ENCODE data around the gene EDC4. TPM values are rescaled to one million over a fixed set of nuclear protein-coding genes. Genes with fewer than 3 reads are reported as not detected.
A peak's percentile ranks its signal among the peaks of the same experiment; 100 is the strongest.

EDC4 gene
- total and polyA plus RNA-seq, 9 of the 15 experiments (the other 6 are each of a cell fraction or from before 2014, with no cell fraction given): 1.1 to 131 (median 74.0) TPM

DNA sequence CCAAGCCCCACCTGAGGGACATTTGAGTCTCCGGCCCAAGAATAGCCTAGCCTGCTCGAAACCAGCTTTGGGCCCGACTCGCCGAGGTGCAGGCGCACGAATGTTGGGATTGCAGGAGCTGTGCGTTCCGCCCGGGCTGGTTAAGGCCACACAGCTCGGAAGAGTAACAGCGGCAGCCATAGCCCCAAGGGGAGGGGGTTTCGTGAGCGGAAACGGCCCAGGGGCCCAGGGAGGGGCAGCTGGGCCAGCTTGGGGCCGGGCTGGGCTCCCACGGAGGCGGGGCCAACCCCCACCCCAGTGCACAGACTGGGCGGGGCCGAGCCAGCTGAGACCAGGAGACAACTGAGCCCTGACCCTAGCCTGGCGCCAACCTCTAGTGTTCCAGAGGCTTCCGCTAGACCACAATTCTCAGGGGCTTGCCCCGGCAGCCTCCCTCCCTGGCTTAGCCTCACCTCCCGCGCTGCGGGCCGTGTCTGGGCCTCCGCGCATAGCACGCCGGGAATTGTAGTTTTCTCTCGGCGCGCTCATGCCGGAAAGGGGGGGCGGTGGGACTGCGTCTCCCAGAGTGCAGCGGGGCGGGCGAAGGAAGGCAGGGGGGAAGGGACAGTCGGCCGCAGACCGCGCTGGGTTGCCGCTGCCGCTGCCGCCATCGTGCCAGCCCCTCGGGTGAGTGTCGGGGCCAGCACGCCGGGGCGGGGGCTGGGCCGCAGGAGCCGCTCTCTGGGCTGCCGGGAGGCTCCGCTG, 26.4 kb upstream of the EDC4 start, which contains the start of gene NUTF2 (continued):
- TF ChIP-seq, protein P1, sequence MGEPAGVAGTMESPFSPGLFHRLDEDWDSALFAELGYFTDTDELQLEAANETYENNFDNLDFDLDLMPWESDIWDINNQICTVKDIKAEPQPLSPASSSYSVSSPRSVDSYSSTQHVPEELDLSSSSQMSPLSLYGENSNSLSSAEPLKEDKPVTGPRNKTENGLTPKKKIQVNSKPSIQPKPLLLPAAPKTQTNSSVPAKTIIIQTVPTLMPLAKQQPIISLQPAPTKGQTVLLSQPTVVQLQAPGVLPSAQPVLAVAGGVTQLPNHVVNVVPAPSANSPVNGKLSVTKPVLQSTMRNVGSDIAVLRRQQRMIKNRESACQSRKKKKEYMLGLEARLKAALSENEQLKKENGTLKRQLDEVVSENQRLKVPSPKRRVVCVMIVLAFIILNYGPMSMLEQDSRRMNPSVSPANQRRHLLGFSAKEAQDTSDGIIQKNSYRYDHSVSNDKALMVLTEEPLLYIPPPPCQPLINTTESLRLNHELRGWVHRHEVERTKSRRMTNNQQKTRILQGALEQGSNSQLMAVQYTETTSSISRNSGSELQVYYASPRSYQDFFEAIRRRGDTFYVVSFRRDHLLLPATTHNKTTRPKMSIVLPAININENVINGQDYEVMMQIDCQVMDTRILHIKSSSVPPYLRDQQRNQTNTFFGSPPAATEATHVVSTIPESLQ (CRISPR knock-in tag; IDR thresholded peaks at IDR 0.05): no peak
- TF ChIP-seq PREB (CRISPR knock-in tag; IDR thresholded peaks at IDR 0.05): no peak
- peak; percentile 43; the same call in 1 of the 2 replicates for TF ChIP-seq JUN (IDR thresholded peaks at IDR 0.05; ENCODE audit: borderline replicate concordance, low read depth, low read length)
- no peak for TF ChIP-seq JUN (CRISPR knock-in tag; IDR thresholded peaks at IDR 0.05; ENCODE audit: borderline replicate concordance)
- no peak for TF ChIP-seq ZNF41 (CRISPR knock-in tag; conservative IDR thresholded peaks at IDR 0.05)
- peak; percentile 89 for TF ChIP-seq ZNF644 (tag; IDR thresholded peaks at IDR 0.05; ENCODE audit: low read depth)
- peak; percentile 86 for TF ChIP-seq GMEB1 (CRISPR knock-in tag; IDR thresholded peaks at IDR 0.05)
- TF ChIP-seq ZNF766 (CRISPR knock-in tag; conservative IDR thresholded peaks at IDR 0.05): peak; percentile 95
- peak; percentile 59 for TF ChIP-seq SUPT5H (IDR thresholded peaks at IDR 0.05)
- no peak for TF ChIP-seq ZC3H11A (IDR thresholded peaks at IDR 0.05; ENCODE audit: low read depth, low read length)
- TF ChIP-seq THAP7 (CRISPR knock-in tag; IDR thresholded peaks at IDR 0.05): no peak
- no peak for TF ChIP-seq NELFE (IDR thresholded peaks at IDR 0.05; ENCODE audit: insufficient read depth, insufficient read length)
- no peak; the same call in 1 of the 2 replicates for TF ChIP-seq NCOR1 (IDR thresholded peaks at IDR 0.05)
- 0 out of 2 replicates have a peak, but pooled peaks have one; percentile 45 for TF ChIP-seq NCOA1 (IDR thresholded peaks at IDR 0.05; ENCODE audit: low read depth)
- peak; percentile 78 for TF ChIP-seq ETV5 (CRISPR knock-in tag; IDR thresholded peaks at IDR 0.05; ENCODE audit: low read depth)
- no peak for TF ChIP-seq IRF2 (CRISPR knock-in tag; IDR thresholded peaks at IDR 0.05)
- peak; percentile 64; the same call in 1 of the 2 replicates for TF ChIP-seq SMARCE1 (IDR thresholded peaks at IDR 0.05)
- TF ChIP-seq MBD2 (IDR thresholded peaks at IDR 0.05; ENCODE audit: borderline replicate concordance, low read depth): peak; percentile 85
- TF ChIP-seq TAF15 (IDR thresholded peaks at IDR 0.05; ENCODE audit: low read depth, low read length): no peak
- no peak for TF ChIP-seq ZBTB26 (CRISPR knock-in tag; IDR thresholded peaks at IDR 0.05)
- peak; percentile 90 for TF ChIP-seq GABPA (tag; conservative IDR thresholded peaks at IDR 0.05; ENCODE audit: low read depth)
- 0 out of 2 replicates have a peak, but pooled peaks have one; percentile 54 for TF ChIP-seq TCF7 (IDR thresholded peaks at IDR 0.05; ENCODE audit: borderline replicate concordance)
- TF ChIP-seq ZNF431 (CRISPR knock-in tag; IDR thresholded peaks at IDR 0.05): peak; percentile 80
